ENCODE results near the gene GPRC5C. TPM values are rescaled to one million over a fixed set of nuclear protein-coding genes. Genes with fewer than 3 reads are reported as not detected.

Gene GPRC5C
- total and polyA plus RNA-seq, 2 of the 8 experiments (the other 6 are each of a cell fraction or from before 2014, with no cell fraction given) = 18.3 to 55.8 TPM

- TF ChIP-seq CHD7 (IDR thresholded peaks at IDR 0.05; ENCODE audit: insufficient replicate concordance, low read length) (no peak), BCL11A (IDR thresholded peaks at IDR 0.05; ENCODE audit: low read depth in 2 of 2, low read length in 2 of 2) (no peak), KDM5A (IDR thresholded peaks at IDR 0.05; ENCODE audit: low read length) (no peak), ATF3 (IDR thresholded peaks at IDR 0.05; ENCODE audit: insufficient read depth, low read depth, low read length) (no peak), CHD1 (IDR thresholded peaks at IDR 0.05; ENCODE audit: low read depth, low read length) (no peak), CTCF (IDR thresholded peaks at IDR 0.05; ENCODE audit: control extremely low read depth in 1 of 3, insufficient read depth in 1 of 3, low read depth in 1 of 3, low read length in 3 of 3) (no peak), SP4 (IDR thresholded peaks at IDR 0.05; ENCODE audit: low read length) (no peak)
These were observed 16.1 kb upstream of the GPRC5C start (continued) for GRCh38 chr17:74415608-74416396.
